Aortic smooth muscle cell (primary cell): ENCODE data around the gene PRSS36. TPM values are rescaled to one million over a fixed set of nuclear protein-coding genes. Genes with fewer than 3 reads are reported as not detected.

Source experiments
- total RNA-seq: library from RNA; depleted of rRNA; stranded (reverse); fragments of >200 nt; gene quantifications from 2 replicates; pipeline ENCODE4 v1.2.3, GENCODE V29; 2014

PRSS36 gene
- 0.53 and 0.62 TPM in 2 replicates for total RNA-seq

GRCh38 chr16:31149894-31150890, at the start of gene PRSS36:
TSS of gene PRSS36 (minus strand) at chr16:31150066. CDS start at chr16:31150035, 31 bp downstream.

GRCh38 chr16:31179747-31180459, 30.0 kb upstream of the PRSS36 start, which contains the start of gene FUS:
TSS of gene FUS (plus strand) at chr16:31180139. CDS start at chr16:31180215, 76 bp downstream.

DNA sequence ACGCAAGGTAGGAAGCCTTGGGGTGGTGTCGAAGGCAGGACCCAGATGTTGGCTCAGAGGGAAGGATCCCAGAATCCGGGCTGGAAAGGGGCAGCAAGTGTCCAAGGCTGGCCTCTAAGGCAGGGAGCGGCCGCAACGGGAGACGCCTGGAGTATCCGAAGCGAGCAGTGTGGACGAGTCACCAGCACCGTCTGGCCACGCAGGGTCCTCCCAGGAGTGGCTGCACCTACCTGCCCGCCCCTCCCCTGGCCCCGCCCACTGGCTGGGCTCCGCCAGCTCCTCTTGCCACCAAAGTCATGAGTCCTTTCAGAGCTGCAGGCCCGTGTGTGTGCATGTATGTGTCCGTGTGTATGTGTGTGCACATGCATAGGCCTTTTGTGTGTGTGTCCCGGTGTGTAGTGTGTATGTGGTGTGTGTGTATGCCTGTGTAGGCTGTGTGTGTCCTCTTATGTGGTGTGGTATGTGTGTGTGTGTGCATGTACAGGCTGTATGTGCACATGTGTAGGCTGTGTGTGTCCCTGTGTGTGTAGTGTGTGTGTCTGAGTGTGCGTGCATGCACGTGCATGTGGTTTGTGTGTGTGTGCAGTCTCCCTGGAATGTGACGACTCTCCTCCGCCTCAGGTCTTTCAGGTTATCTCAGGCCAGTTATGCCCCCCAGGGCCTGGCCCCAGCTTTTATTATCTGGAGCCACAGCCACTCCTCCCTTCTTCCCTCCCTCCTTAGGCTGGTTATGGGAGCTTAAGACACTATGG, 14.2 kb downstream of the PRSS36 start, which contains the start of gene PRSS8:
Gene PRSS8 (minus strand): TSS at position 193 of the 752 bp plus-strand sequence. CDS start 229 bp downstream, outside the sequence.

DNA sequence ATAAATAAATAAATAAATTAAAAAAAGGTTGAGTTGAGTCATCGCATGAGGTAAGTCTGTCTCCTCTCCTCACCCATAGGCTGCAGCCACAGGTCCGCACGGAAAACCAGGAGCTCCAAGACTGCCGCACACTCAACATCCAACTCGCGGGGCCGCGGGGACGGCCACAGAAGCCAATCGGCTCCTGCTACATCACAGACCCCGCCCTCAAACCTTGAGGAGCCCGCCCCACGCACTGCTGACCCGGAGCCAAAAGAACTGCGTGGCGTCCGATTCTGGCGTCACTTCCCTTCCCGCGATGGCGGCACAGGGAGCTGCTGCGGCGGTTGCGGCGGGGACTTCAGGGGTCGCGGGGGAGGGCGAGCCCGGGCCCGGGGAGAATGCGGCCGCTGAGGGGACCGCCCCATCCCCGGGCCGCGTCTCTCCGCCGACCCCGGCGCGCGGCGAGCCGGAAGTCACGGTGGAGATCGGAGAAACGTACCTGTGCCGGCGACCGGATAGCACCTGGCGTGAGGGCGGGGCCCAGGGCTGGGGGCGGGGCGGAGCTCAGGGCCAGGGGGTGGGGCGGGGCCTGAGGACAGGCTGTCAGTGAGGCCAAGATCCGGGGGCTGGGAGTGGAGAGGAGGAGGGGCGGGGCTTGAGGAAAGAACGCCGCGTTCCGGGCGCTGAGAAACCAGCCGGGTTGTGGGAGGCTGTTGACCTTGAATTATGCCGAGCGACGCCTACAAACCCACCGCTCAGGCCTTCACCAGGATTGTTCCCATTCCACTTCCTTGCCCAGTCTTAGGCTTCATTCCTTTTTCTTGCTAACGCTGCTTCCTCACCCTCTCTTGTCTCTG, 32.3 kb downstream of the PRSS36 start, which contains the start of gene KAT8:
Gene KAT8 (plus strand): TSS at position 281 of the 839 bp plus-strand sequence. CDS start 18 bp downstream, at position 299.

GRCh38 chr16:31108035-31108793, 41.7 kb downstream of the PRSS36 start, which contains the start of gene BCKDK:
TSS of gene BCKDK (plus strand) at chr16:31108386. CDS start at chr16:31109224, 838 bp downstream.

GRCh38 chr16:31094424-31095120, 55.3 kb downstream of the PRSS36 start, which contains the start of gene VKORC1:
TSS of gene VKORC1 (minus strand) at chr16:31094797. CDS start at chr16:31094729, 68 bp downstream.

Other genes starting within 250 kb of the PRSS36 start
- 12.9 and 13.2 TPM in 2 replicates for gene FBXL19, start 226.5 kb downstream of the PRSS36 start, total RNA-seq
- gene ORAI3, start 201.0 kb downstream of the PRSS36 start, total RNA-seq = 31.3 and 38.6 TPM in 2 replicates
- 1.7 and 3.4 TPM in 2 replicates for gene SETD1A, start 192.3 kb downstream of the PRSS36 start, total RNA-seq
- gene HSD3B7, start 164.9 kb downstream of the PRSS36 start, total RNA-seq = 25.8 and 27.6 TPM in 2 replicates
- 0.25 and 0.40 TPM in 2 replicates for gene STX1B, start 139.4 kb downstream of the PRSS36 start, total RNA-seq
- 25.3 and 29.5 TPM in 2 replicates for gene STX4, start 116.5 kb downstream of the PRSS36 start, total RNA-seq
- gene ZNF668, start 75.8 kb downstream of the PRSS36 start, total RNA-seq = 7.5 and 9.6 TPM in 2 replicates
- gene ZNF646, start 75.6 kb downstream of the PRSS36 start, total RNA-seq = 9.9 and 11.1 TPM in 2 replicates
- 1.3 and 1.5 TPM in 2 replicates for gene PRSS53, start 61.1 kb downstream of the PRSS36 start, total RNA-seq
- 91.0 and 98.6 TPM in 2 replicates for gene VKORC1, start 55.3 kb downstream of the PRSS36 start, total RNA-seq
- gene BCKDK, start 41.7 kb downstream of the PRSS36 start, total RNA-seq = 12.2 and 13.7 TPM in 2 replicates
- 36.3 and 38.7 TPM in 2 replicates for gene KAT8, start 32.4 kb downstream of the PRSS36 start, total RNA-seq
- not detected in 2 replicates for gene PRSS8, start 14.3 kb downstream of the PRSS36 start, total RNA-seq
- 35.0 and 37.7 TPM in 2 replicates for gene FUS, start 30.1 kb upstream of the PRSS36 start, total RNA-seq
- 37.1 and 42.5 TPM in 2 replicates for gene PYCARD, start 52.7 kb upstream of the PRSS36 start, total RNA-seq
- not detected in 2 replicates for gene TRIM72, start 64.1 kb upstream of the PRSS36 start, total RNA-seq
- not detected in 2 replicates for gene PYDC1, start 67.1 kb upstream of the PRSS36 start, total RNA-seq
- under 0.01 TPM in 1 of 2 replicates, not detected in the other for gene ITGAM, start 109.9 kb upstream of the PRSS36 start, total RNA-seq
- gene ITGAX, start 205.1 kb upstream of the PRSS36 start, total RNA-seq = 0.12 and 0.26 TPM in 2 replicates
- gene ITGAD, start 243.3 kb upstream of the PRSS36 start, total RNA-seq = not detected in 2 replicates